Breast epithelium (tissue), 3 donors: ENCODE data around the gene ST8SIA2.

Source experiments
- CTCF ChIP-seq, 3 donors: fragments of 450-650 bp; IDR thresholded peaks; one replicate each; pipeline ENCODE4 v1.5.1; 2016 to 2017; ENCODE audit warnings: antibody characterized with exemption in 3 of 3, mild to moderate bottlenecking in 3 of 3, moderate library complexity in 3 of 3
- POLR2A ChIP-seq: fragments of 450-650 bp; IDR thresholded peaks from one replicate; pipeline ENCODE4 v1.6.1; 2016; ENCODE audit warnings: antibody characterized with exemption, mild to moderate bottlenecking, moderate library complexity
- POLR2AphosphoS5 ChIP-seq, 3 donors: sonication (generic); formaldehyde crosslinking; IDR thresholded peaks; one replicate each; pipeline ENCODE4 v1.6.1; 2017; ENCODE audit warnings: antibody characterized with exemption in 3 of 3

- TF ChIP-seq CTCF (IDR thresholded peaks at IDR 0.05) (no peak), POLR2A (no peak), POLR2AphosphoS5 (IDR thresholded peaks at IDR 0.05) (no peak)
Observed at GRCh38 chr15:92503889-92504288, 110.2 kb downstream of the ST8SIA2 start.
